HG03354 (cell line): Measurements from ENCODE around the gene MYO3B.
A peak's percentile ranks its signal among the peaks of the same experiment; 100 is the strongest.
"Not testable (repeated sequence)": the region's sequence is repeated elsewhere in the genome, so short reads cannot be mapped to it uniquely, and the experiment has no call there.

Experiments used
- ATAC-seq: cut with Tn5 transposase; IDR thresholded peaks from one replicate; pipeline ENCODE4 v1.9.1; 2021; ENCODE audit warnings: mild to moderate bottlenecking; ENCODE audit not compliant: unreplicated experiment, poor library complexity, severe bottlenecking

MYO3B gene

GRCh38 chr2:170391018-170391417 is 213.1 kb downstream of the MYO3B start:
- no peak for ATAC-seq

- no peak for ATAC-seq
These were observed 213.8 kb downstream of the MYO3B start for GRCh38 chr2:170391697-170392096.

DNA sequence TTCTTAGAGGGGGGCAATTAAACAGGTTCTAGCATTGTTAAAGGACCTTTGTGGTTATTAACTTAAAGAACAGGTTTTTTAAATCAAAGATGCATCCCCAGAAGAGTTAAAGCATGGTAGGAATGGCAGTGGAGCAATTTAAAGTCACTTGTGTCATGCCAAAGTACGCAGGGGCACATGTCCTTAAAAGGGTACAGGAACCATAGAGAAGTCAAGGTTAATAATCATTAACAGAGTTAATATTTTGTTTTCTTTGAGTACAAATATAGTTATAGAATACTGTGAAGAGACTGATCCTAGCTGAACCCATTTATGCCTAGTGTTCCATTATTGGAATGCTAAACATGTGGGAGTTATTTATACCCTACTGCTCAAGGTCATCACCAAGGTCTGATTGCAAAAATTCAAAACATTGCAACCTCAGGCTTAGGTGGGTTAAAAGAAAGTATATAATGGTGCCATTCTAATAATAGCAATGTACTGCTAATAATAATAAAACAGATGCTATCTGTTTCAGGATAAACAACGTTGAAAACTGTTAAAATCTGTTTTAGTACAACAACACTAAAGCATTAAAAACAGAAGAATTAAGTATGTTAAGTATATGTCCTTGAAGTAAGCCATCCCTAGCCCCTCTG is 216.0 kb downstream of the MYO3B start:
- no peak for ATAC-seq

- ATAC-seq: no peak
These were observed 216.9 kb downstream of the MYO3B start for GRCh38 chr2:170394641-170395387.

GRCh38 chr2:170396799-170397459 is 219.0 kb downstream of the MYO3B start:
- ATAC-seq: no peak

GRCh38 chr2:170401187-170401586 is 223.2 kb downstream of the MYO3B start:
- no peak for ATAC-seq

- no peak for ATAC-seq
These were observed 226.9 kb downstream of the MYO3B start for GRCh38 chr2:170404846-170405245.

DNA sequence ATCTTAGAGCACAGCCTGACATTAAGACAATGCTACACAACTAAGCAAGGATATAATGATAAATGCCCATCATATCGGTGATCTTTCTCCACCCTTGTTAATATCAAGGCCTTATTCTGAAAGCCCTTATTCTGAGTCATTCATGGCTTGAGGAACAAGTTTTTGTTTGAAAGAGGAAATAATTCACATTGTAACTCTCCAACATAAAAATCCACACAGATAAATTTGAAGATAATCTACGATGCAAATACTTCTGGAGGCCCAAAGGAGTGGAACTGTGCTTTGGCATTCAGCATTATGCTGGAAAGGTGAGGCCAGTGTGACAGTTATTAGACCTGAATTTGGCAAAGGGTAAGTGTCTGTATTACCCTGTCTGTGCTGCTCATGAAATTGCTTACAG is 227.4 kb downstream of the MYO3B start:
- ATAC-seq: no peak

- peak; percentile 18 for ATAC-seq
These were observed 230.7 kb downstream of the MYO3B start for GRCh38 chr2:170408461-170409163.

DNA sequence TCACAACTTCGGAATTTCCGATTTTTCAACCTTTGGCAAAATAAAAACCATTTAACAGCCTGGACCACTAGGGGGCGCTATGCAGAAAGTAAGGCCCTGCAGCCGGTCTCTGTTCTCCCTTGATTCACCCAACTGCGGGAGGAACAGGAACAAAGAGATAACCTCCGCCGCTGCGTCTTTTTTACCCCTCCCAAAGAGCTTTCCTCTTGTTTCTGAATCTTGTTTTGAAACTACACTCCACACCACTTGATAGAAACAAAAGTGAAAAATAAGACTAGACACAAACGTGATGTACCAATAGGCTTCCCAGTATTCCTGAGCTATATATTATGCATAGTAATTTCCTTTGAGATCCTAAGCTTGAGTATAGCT is 231.2 kb downstream of the MYO3B start:
- ATAC-seq: peak; percentile 51

- ATAC-seq: no peak
These were observed 233.7 kb downstream of the MYO3B start for GRCh38 chr2:170411660-170412059.

GRCh38 chr2:170420961-170421687 is 243.2 kb downstream of the MYO3B start:
- ATAC-seq: no peak

GRCh38 chr2:170423919-170424318 is 246.0 kb downstream of the MYO3B start:
- ATAC-seq: no peak

DNA sequence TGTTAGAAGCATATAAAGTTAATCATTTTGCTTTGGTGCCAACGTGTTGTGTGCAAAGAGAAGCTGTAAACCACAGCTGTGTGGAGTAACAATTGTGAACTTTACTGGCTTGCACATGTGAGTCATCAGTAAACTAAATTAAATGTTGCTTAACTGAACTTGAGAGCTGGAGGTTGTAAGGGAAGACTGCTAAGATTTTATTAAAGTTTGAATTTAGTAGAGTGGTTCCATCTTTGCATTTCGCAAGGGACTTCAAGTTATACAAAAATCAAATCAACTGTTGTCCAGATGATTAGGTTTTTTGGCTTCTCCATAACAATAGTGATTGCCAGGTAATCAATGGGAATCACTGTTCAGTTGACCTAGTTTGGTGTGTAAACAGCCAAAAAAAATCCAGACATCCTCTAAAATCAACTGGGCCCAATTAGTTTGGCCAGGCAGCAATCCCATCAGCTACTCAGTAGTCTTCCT is 247.4 kb downstream of the MYO3B start:
- no peak for ATAC-seq

GRCh38 chr2:170428868-170429267 is 250.9 kb downstream of the MYO3B start:
- ATAC-seq: no peak

DNA sequence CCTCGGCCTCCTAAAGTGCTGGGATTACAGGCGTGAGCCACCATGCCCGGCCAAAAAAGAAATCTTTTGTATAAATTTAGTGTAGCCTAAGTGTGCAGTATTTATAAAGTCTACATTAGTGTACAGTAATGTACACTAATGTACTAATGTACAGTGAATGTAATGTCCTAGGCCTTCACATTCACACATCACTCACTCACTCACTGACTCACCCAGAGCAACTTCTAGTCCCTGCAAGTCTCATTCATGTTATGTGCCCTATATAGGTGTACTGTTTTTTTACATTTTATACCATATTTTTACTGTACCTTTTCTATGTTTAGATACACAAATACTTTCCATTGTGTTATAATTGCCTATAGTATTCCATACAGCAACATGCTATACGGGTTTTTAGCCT is 254.9 kb downstream of the MYO3B start:
- ATAC-seq: no peak

- no peak for ATAC-seq
These were observed 255.5 kb downstream of the MYO3B start for GRCh38 chr2:170433448-170433847.

- not testable (repeated sequence) for ATAC-seq
These were observed 256.4 kb downstream of the MYO3B start for GRCh38 chr2:170434396-170434795.

DNA sequence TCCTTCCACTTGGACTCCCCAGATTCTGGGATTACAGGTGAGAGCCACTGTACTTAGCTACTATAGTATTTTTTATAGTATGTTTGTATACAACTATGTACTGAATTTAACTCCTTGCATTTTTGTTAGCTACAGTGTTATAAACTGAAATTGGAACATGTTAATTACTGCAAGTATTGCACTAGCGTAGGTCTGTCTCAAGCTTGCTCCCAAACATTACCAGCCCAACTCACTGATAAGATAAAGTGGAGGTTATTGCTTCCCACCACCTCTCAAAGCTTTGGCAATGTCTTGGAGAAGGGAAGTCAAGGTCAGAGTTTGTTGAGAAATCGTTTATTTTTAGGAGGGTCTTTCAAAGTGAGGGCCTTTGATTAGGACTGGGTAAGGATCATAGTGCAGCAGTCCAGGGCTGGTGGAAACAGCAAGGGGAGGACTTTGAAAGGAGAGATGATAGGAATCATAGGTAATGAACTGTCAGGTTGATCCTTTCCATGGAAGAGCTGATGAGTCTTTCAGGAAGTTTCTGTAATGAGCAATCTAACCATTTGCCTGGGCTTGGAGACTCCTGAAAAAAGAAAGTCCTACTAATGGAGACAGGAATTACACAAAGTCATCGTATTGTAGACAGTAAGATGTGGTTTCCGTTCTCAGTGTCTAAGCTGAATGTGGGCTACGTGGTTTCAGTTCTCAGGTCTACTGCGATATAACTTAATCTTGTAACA is 257.1 kb downstream of the MYO3B start:
- ATAC-seq: no peak
